GM18526 (cell line): ENCODE measurements around the gene PGAM2.
A peak's percentile ranks its signal among the peaks of the same experiment; 100 is the strongest.

Experiments used
- POLR2A ChIP-seq: IDR thresholded peaks from 3 replicates; pipeline ENCODE4 v1.6.1; 2011; ENCODE audit not compliant: insufficient read length; ENCODE audit errors: extremely low read depth

The PGAM2 gene

DNA sequence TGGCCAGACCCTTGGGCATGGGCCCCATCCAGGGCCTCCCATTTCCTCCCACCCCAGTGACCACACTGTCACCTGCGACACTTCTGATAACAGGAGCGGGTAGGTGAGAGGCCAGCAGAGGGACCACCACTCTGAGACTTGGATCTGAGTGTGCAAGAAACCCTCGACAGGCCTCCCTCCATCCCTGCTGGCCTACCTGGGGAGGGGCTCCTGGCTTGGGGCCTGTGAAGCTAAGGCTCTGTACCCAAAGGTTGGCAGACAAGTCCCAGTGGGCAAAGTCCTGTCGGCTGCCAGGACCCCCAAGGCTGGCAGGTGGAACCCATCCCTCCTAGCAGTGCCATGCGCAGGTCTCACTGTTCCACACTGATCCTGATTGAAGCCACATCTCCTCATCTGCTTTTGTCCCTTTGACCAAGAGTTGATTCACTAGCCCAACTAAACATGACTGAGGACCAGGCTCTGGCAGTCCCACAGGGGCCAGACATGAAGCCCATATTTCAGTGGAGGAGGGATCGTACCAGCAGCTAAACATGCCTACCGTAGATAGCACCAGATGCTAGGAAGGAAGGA, 1.2 kb upstream of the PGAM2 start:
- no peak for TF ChIP-seq POLR2A

- TF ChIP-seq POLR2A = no peak
Observed at GRCh38 chr7:44066111-44066460, 719 bp upstream of the PGAM2 start.

DNA sequence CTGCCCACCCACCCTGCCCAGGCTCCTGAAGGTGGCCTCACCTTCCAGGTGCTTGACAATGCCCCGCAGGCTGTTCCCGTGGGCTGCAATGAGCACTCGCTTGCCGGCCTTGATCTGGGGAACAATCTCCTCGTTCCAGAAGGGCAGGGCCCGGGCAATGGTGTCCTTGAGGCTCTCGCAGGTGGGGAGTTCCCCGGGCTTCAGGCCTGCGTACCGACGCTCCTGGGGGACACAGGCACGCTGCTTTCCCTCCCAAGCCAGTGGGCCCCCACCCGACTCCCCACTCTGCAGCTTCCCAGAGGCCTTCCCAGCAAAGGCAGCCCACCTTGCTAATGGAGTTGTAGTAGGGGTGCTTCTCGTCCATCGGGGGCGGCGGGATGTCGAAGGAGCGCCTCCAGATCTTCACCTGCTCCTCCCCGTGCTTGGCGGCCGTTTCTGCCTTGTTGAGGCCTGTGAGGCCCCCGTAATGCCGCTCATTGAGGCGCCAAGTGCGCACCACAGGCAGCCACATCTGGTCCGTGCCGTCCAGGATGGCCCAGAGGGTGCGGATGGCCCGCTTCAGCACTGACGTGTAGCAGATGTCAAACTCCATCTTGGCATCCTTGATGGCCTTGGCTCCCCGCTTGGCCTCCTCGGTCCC, 456 bp downstream of the PGAM2 start:
- TF ChIP-seq POLR2A = peak; percentile 31

DNA sequence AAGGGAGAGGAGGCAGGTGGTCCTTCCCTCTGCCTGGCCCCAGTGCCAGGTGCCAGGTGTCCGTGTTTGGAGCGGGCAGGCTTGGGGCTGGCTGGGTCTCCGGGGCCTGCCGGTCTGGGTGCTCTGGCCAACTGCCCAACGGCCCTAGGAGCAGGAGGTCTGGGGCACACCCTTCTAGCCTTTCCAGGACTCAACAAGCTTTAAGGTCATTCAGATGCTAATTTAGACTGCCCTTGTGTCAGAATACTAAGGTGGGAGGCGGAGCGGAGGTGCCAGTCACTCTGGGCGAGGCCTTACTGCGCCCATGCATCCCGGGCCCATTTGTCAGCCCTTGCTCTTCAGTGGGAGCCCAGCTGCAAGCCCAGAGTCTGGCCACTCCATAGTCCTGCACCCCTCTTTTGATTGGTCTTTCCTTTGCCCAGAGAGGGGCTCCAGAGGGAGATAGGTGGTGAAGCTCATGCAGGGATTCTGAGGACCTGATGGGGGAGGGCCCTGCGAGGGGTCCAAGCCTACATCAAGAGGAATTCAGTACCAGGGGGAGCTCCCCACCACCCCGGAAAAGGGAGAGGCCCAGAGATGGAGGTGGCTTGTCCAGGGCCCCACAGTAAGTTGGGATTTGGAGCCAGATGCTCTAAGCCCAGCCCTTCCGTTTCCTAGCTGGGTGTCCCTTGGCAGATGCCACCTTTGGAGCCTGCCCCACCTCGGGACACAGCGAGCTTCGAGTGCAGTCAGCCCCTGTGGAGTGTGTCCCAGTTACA, 1.3 kb downstream of the PGAM2 start:
- no peak for TF ChIP-seq POLR2A

GRCh38 chr7:44063547-44063893, 1.8 kb downstream of the PGAM2 start:
- no peak for TF ChIP-seq POLR2A

- TF ChIP-seq POLR2A = no peak
Observed at GRCh38 chr7:44062903-44063295, 2.5 kb downstream of the PGAM2 start.

DNA sequence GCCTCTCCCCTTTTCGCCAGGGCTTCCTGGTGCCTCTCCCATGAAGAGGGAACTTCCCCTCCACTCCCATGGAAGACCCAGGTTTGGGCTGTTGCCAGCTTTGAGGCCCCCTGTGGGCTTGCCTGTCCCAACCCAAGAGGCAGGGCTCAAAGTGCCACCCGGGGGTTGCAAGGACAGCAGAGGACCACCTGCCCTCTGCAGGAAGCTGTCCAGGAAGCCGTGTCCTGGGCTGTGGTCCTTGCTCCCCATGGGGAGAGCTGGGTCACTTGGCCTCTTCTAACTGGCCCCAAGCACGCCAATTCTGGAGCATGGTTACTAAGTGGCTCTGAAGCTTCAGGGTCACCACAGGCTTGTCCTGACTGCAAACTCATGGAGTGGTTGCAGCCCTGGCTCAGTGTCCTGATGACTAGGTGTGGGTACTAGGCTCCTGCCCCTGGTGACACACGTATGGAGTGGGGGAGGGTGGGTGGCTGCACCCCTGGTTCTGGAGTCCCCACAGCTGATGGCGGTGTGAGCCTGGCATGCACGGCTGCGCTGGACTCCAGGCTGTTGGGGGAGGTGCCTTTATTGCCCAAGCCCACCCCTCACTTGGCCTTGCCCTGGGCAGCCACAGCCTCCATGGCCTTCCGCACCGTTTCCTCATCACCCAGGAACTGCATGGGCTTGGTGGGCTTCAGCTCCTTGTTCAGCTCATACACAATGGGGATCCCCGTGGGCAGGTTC, 3.0 kb downstream of the PGAM2 start:
- no peak for TF ChIP-seq POLR2A

DNA sequence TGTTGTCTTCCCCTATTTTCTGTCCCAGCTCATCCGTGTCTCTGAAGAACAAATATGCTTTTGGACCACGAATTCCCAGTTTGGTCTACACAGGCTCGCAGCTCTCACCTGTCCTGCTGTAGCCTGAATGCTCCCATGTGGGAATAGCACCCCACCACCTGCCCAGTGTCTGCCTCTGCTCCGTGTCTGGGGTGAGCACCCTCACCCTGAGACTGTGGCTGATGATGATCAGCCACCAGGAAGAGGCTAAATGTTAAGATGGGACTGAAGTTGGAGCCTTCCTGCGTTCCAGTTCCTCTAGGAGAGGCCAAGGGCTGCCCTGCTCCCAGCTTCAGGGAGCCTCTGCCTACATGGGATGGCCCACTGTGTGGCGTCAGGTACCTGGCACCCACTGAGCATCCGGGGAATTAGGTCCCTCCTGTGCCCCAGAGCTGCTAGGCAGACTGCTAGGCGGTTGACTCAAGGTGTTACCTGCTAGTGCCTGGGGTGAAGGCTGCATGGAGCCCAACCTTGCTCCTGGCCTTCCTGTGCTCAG, 3.7 kb downstream of the PGAM2 start:
- TF ChIP-seq POLR2A = no peak

DNA sequence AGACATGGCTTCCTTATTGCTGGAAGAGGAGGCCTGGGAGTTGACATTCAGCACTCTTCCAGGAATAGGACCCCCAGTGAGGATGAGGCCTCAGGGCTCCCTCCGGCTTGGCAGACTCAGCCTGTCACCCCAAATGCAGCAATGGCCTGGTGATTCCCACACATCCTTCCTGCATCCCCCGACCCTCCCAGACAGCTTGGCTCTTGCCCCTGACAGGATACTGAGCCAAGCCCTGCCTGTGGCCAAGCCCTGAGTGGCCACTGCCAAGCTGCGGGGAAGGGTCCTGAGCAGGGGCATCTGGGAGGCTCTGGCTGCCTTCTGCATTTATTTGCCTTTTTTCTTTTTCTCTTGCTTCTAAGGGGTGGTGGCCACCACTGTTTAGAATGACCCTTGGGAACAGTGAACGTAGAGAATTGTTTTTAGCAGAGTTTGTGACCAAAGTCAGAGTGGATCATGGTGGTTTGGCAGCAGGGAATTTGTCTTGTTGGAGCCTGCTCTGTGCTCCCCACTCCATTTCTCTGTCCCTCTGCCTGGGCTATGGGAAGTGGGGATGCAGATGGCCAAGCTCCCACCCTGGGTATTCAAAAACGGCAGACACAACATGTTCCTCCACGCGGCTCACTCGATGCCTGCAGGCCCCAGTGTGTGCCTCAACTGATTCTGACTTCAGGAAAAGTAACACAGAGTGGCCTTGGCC, 4.3 kb downstream of the PGAM2 start:
- TF ChIP-seq POLR2A = no peak

- no peak for TF ChIP-seq POLR2A
Observed at GRCh38 chr7:44060091-44060947, 5.0 kb downstream of the PGAM2 start.

DNA sequence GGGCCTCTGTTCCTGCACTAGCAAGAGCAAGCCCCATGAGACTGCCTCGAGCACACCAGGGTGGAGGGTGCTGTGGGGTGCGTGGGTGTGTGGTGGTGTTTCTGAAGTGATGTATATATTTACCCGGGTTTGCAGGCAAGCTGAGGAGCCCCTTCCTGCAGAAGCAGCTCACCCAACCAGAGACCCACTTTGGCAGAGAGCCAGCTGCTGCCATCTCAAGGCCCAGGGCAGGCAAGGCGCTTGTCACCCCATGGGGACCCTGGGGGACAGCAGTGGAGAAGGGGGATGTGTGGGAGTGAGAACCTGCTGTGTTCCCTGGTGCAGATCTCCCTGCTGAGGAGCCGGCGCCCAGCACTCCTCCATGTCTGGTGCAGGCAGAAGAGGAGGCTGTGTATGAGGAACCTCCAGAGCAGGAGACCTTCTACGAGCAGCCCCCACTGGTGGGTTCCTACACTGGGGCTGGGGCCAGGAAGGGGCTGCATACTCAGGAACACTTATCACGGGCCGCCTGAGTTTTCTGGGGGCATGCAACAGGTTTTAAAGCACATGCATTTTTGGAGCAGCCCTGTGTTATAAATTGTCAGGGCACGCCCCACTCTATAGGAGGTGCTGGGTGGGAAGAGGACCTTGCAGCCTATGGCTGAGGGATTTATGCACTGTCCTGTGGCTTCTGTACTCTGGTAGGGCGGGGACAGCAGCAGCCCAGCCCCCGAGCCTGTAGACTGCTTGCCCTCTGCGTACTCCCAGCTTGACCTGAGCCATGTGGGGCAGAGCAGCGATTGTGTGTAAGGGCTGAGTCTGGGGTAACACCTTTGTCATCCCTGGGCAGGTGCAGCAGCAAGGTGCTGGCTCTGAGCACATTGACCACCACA, 5.9 kb downstream of the PGAM2 start:
- no peak for TF ChIP-seq POLR2A

GRCh38 chr7:44058759-44059218, 6.6 kb downstream of the PGAM2 start:
- TF ChIP-seq POLR2A = no peak

GRCh38 chr7:44057849-44058758, 7.3 kb downstream of the PGAM2 start:
- no peak for TF ChIP-seq POLR2A
